KMS-11 (cell line): ENCODE results near the gene OSBPL3.

Experiments used
- H2AFZ ChIP-seq: fragments of 200-600 bp; sonication (generic); 2 replicates; pipeline ENCODE4 v1.6.1; 2016; ENCODE audit warnings: antibody characterized with exemption, mixed run types, low read depth
- H3K27ac ChIP-seq: fragments of 200-600 bp; sonication (generic); 2 replicates; pipeline ENCODE4 v1.6.1; 2016; ENCODE audit warnings: mild to moderate bottlenecking, mixed run types
- H3K27me3 ChIP-seq: fragments of 200-600 bp; sonication (generic); 2 replicates; pipeline ENCODE4 v1.6.1; 2017; ENCODE audit warnings: mild to moderate bottlenecking, low read depth, mixed run types, moderate library complexity; ENCODE audit not compliant: insufficient read depth
- H3K36me3 ChIP-seq: fragments of 200-600 bp; sonication (generic); 2 replicates; pipeline ENCODE4 v1.6.1; 2017; ENCODE audit warnings: mild to moderate bottlenecking, mixed run types; ENCODE audit not compliant: insufficient read depth
- H3K4me1 ChIP-seq: fragments of 200-600 bp; sonication (generic); 2 replicates; pipeline ENCODE4 v1.6.1; 2016; ENCODE audit warnings: mild to moderate bottlenecking, low read depth, mixed run types; ENCODE audit not compliant: poor library complexity, severe bottlenecking
- H3K4me2 ChIP-seq: fragments of 200-600 bp; sonication (generic); 2 replicates; pipeline ENCODE4 v1.7.0; 2016; ENCODE audit warnings: mild to moderate bottlenecking, mixed run types
- H3K4me3 ChIP-seq: fragments of 200-600 bp; sonication (generic); IDR thresholded peaks from 2 replicates; pipeline ENCODE4 v1.6.1; 2017; ENCODE audit warnings: low read depth, low read length, mixed read lengths; ENCODE audit not compliant: insufficient read depth
- H3K79me2 ChIP-seq: fragments of 200-600 bp; sonication (generic); 2 replicates; pipeline ENCODE4 v1.6.1; 2016; ENCODE audit warnings: low read depth, mixed run types; ENCODE audit not compliant: insufficient read depth
- H3K9ac ChIP-seq: fragments of 200-600 bp; sonication (generic); 2 replicates; pipeline ENCODE4 v1.6.1; 2016; ENCODE audit warnings: mild to moderate bottlenecking, mixed run types
- H4K20me1 ChIP-seq: fragments of 200-600 bp; sonication (generic); 2 replicates; pipeline ENCODE4 v1.6.1; 2016; ENCODE audit warnings: mild to moderate bottlenecking, mixed run types; ENCODE audit not compliant: insufficient read depth
- TF ChIP-seq, protein P1 (sequence below): fragments of 200-600 bp; sonication (generic); conservative IDR thresholded peaks from 2 replicates; pipeline ENCODE4 v1.6.1; 2017; ENCODE audit warnings: low read depth, mild to moderate bottlenecking, antibody characterized with exemption, low read length, moderate library complexity, mixed read lengths

OSBPL3 gene

GRCh38 chr7:24917510-24918239, 62.3 kb downstream of the OSBPL3 start:
- no peaks in the 10 kb centered on the region for H4K20me1 ChIP-seq
- H3K36me3 ChIP-seq = no peaks in the 10 kb centered on the region
- no peaks in the 10 kb centered on the region for H3K27me3 ChIP-seq
- peaks cover 39% of the 10 kb centered on the region for H3K4me1 ChIP-seq
- TF ChIP-seq, protein P1, sequence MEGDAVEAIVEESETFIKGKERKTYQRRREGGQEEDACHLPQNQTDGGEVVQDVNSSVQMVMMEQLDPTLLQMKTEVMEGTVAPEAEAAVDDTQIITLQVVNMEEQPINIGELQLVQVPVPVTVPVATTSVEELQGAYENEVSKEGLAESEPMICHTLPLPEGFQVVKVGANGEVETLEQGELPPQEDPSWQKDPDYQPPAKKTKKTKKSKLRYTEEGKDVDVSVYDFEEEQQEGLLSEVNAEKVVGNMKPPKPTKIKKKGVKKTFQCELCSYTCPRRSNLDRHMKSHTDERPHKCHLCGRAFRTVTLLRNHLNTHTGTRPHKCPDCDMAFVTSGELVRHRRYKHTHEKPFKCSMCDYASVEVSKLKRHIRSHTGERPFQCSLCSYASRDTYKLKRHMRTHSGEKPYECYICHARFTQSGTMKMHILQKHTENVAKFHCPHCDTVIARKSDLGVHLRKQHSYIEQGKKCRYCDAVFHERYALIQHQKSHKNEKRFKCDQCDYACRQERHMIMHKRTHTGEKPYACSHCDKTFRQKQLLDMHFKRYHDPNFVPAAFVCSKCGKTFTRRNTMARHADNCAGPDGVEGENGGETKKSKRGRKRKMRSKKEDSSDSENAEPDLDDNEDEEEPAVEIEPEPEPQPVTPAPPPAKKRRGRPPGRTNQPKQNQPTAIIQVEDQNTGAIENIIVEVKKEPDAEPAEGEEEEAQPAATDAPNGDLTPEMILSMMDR = no peak
- no peak overlapping the region for H3K4me3 ChIP-seq
- no peak overlapping the region for H2AFZ ChIP-seq
- no peak overlapping the region; the same call in 1 of the 2 replicates for H3K4me2 ChIP-seq
- no peak overlapping the region for H3K9ac ChIP-seq
- no peak overlapping the region for H3K27ac ChIP-seq
- peaks cover 22% of the 10 kb centered on the region; the same call in 1 of the 2 replicates for H3K79me2 ChIP-seq

DNA sequence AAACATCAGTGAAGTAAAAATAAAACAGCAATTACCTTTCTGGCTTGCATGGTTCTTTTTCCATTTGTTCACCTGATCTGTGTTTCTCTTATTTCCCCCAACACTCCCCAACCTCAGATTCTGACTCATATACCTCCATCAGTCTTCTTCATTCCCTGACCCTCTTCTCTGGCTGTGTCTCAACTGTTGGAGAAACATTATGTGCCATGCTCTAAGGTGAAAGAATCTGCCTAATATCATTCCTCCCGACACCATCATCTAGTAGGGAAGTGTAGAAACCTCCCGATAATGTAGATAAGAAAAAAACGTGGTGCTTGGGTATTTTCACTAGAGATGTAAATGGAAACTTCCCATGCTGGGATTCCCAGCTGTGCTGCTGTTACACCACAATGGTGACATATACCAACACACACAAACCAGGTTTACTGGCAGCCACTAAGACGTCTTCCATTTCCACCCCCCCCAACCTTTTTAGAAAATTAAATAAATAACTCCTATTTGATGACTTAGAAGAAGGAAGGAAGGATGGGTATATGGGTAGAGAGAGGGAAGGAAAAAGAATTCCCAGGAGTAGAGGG, 63.4 kb downstream of the OSBPL3 start:
- Histone ChIP-seq H2AFZ (no peak overlapping the region), H3K4me1 (peaks cover 40% of the 10 kb centered on the region), H3K4me2 (no peak overlapping the region), H3K36me3 (no peaks in the 10 kb centered on the region), H3K79me2 (peaks cover 22% of the 10 kb centered on the region; the same call in 1 of the 2 replicates), H3K27me3 (no peaks in the 10 kb centered on the region), H3K27ac (no peak overlapping the region), H4K20me1 (no peaks in the 10 kb centered on the region), H3K4me3 (no peak overlapping the region), H3K9ac (no peak overlapping the region)
- TF ChIP-seq, protein P1 = no peak

- TF ChIP-seq, protein P1 = no peak
- Histone ChIP-seq H3K79me2 (peaks cover 30% of the 10 kb centered on the region; the same call in 1 of the 2 replicates), H4K20me1 (no peaks in the 10 kb centered on the region), H3K27ac (no peak overlapping the region), H3K4me2 (no peak overlapping the region), H3K36me3 (no peaks in the 10 kb centered on the region), H3K27me3 (no peaks in the 10 kb centered on the region), H3K9ac (no peak overlapping the region), H3K4me3 (no peak overlapping the region), H3K4me1 (peaks cover 41% of the 10 kb centered on the region), H2AFZ (no peak overlapping the region)
Measured at GRCh38 chr7:24914465-24914859, 65.5 kb downstream of the OSBPL3 start.

DNA sequence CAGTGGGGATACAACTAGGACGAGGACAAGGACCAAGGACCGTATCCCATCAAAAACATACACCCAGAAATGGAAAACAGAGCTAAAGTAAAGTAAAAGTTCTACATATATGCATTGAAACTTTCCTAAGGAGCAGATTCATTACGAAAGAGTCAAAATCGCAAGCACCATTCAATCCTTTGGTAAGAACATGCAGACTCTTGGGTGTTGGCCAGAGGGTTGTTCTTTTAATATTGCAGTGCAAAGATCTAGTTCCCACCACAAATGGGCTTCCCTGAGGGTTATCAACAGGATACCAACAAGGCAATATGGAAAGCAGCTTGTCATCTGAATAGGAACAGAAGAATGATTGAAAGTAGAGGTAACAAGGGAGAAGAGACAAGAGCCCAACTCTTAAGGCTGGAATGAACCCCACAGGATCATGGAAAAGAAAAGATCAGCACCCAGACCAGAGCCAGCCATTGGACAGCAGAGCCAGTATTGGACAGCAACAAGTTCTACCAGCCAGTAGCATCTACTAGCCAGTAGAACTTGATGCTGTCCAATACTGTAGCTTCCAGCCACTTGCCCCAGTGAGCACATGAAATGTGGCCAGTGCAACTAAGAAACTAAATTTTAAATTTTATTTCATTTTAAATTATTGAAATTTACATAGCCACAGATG, 66.0 kb downstream of the OSBPL3 start:
- H3K36me3 ChIP-seq = no peaks in the 10 kb centered on the region
- H3K27ac ChIP-seq = no peak overlapping the region
- peaks cover 28% of the 10 kb centered on the region; the same call in 1 of the 2 replicates for H3K79me2 ChIP-seq
- H3K27me3 ChIP-seq = no peaks in the 10 kb centered on the region
- no peaks in the 10 kb centered on the region for H4K20me1 ChIP-seq
- H3K4me3 ChIP-seq = no peak overlapping the region
- no peak overlapping the region for H2AFZ ChIP-seq
- H3K9ac ChIP-seq = no peak overlapping the region
- TF ChIP-seq, protein P1 = no peak
- H3K4me2 ChIP-seq = no peak overlapping the region
- H3K4me1 ChIP-seq = peaks cover 41% of the 10 kb centered on the region
